ENCODE measurements around the gene TSG101.

Gene TSG101

DNA sequence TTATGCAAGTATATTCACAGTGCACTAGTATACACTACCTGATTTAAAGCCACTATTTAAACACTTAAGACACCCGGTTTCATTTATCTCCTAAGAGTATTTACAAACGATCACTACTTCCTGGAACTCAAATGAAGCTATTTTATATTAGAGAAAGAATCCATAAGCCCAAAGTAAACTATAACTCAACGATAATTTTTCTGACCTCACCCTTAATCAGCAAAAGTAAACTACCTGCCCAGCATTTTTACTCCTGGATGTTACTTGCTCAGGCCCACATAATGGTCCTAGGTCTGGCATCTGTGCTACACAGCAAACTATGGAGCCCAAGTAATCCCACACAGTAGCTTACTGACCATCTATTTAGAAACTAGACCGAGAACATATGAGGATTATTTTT, 33.4 kb downstream of the TSG101 start:
- DNase-seq (ENCODE audit: low read depth, low spot score): no peak

GRCh38 chr11:18492888-18493287, 33.9 kb downstream of the TSG101 start:
- no peak for DNase-seq (ENCODE audit: low read depth, low spot score)

DNA sequence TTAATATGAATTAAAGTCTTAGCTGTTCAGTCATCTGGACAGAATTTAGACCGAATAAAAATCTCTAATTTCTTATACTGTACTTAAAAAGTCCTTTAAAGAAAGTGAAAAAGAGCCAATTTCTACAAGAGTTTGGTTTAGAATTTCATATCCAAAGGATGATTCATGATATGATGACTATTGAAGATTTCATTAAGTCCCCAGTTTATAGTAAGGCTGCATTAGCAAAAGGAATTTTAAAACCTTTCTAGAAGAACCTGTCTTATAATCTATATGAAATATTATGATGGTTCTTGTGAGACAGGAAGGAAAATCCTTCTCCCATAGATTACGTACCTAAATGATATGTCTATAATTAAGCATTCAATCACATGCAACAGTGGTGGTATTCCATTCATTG, 34.8 kb downstream of the TSG101 start:
- DNase-seq (ENCODE audit: low read depth, low spot score): no peak

DNA sequence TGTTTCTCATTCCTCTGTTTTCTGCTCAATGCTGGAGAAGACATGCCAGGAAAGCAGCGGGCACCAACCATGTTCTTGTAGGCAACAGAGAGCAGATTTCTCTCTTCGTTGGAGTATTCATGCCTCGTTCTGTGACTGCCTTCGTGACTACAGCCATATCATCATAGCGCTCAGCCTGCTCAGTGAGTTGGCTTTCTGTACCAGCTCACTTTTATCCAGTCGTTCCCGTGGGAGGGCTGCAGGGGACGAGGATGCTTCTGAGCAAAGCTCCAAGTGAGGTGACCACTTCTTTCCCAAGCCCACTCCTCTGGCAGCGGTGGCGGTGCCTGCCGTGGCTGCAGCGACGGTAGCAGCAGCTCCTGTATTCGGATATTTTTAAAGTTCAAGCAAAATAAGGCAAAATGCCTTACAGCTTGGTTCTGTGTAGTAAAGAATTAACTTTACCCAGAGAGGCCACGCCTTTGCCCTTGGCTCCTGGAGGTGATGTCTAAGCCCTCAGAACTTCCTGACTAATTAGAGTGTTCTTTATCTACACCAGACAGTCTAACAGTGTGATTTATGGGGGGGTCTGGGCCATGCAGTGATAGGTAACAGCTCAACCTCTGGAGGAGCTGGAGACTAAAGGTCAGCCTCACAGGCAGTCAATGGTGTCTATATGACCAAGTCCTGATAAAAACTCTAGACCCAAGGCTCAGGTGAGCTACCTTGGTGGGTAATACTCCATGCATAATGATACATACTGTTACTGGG, 35.8 kb downstream of the TSG101 start:
- no peak for DNase-seq (ENCODE audit: low read depth, low spot score)

DNA sequence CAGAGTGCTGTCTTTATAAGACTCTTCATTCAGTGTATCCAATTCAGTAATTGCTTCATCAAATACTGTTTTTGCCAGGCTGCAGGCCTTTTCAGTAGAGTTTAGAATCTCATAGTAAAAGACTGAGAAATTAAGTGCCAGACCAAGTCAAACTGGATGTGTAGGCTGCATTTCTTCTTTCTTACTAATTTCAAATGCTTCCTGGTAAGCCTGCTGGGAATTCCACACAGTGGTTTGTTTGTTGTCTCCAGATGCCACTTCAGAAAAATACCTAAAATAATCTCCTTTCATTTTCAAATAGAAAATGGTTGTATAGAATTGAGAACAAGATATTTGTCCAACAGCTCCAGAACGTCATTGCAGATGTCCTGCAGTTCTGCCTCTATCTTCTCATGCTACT, 36.4 kb downstream of the TSG101 start:
- DNase-seq (ENCODE audit: low read depth, low spot score): no peak

DNA sequence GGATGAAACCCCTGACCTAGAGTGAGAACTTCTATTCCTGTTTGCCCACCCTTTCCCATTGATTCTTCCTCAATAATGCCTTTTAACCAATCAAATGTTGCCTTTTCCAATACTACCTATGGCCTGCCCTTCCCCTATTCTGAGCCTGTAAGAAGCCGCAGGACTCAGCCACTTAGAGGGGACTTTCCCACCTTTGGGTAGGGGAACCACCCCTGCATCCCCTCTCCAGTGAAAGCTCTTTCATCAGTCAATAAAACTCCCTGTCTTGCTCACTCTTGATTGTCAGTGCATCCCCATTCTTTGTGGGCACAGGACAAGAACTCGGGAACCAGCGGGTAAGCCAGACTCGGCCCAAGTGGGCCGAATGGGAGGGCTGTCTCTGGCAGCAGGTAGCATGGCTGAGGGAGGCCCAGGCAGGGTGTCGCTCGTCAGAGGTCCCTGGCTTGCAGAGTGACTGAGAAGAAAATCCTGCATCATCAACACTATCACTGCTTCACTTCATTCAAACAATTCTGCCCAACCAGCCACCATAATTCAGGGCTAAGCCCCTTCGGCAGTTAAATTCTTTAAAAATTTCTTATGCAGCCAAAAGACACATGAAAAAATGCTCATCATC, 40.7 kb downstream of the TSG101 start:
- no peak for DNase-seq (ENCODE audit: low read depth, low spot score)

- DNase-seq (ENCODE audit: low read depth, low spot score): no peak
These were observed 47.7 kb downstream of the TSG101 start for GRCh38 chr11:18479063-18479462.

DNA sequence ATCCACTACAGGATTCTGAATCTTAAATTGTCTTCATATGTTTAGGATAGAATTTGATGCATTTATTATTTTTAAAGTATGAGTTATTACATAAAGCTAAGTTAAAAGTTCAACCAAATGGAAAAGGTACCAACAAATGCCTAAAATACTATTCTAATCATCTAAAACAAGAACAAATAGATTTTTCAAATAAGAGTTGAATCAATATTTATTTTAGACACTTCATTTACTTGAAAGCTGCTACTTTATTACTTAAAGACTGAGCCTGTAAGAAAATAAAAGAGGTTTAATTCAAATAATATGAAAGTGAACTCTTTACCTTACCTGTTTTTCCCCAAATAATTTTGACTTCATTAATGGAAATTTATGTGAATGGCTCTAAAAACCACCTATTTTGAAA, 54.2 kb downstream of the TSG101 start:
- no peak for DNase-seq (ENCODE audit: low read depth, low spot score)

GRCh38 chr11:18471995-18472394, 54.7 kb downstream of the TSG101 start:
- DNase-seq (ENCODE audit: low read depth, low spot score): no peak

DNA sequence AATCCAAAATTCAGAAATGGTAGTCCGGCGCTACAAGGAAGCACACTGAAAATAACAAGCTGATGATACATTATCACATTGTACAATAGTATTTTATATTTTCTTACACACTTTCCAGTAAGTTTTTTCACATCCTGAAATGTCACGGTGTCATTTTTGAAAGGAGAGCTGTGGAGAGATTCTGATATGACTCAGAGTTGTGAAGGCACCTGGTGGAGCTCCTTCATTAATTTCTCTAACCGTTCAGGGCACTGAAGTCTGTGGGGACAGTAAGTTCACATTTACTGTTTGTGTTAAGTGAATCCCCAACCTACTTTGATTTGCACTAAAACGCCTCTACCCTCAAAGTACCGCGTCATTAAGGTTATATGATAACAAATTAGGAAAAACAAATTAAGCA, 57.8 kb downstream of the TSG101 start:
- no peak for DNase-seq (ENCODE audit: low read depth, low spot score)

DNA sequence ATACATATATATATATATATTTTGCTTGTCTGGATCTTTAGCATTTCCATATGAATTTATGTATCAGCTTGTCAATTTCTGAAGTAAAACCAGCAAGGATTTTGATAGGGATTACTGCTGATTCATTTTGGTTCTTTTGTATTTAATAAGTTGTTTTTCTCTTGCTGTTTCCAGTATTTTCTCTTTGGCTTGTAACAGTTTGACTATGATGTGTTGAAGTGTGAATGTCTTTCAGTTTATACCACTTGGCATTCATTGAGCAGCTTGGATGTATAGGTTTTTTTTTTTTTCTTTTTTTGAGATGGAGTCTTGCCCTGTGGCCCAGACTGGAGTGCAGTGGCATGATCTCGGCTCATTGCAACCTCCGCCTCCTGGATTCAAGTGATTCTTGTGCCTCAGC, 58.7 kb downstream of the TSG101 start:
- no peak for DNase-seq (ENCODE audit: low read depth, low spot score)

- no peak for DNase-seq (ENCODE audit: low read depth, low spot score)
These were observed 60.3 kb downstream of the TSG101 start for GRCh38 chr11:18466402-18466801.

- DNase-seq (ENCODE audit: low read depth, low spot score): no peak
These were observed 63.3 kb downstream of the TSG101 start for GRCh38 chr11:18463439-18463838.

GRCh38 chr11:18461909-18462308, 64.8 kb downstream of the TSG101 start:
- DNase-seq (ENCODE audit: low read depth, low spot score): no peak

DNA sequence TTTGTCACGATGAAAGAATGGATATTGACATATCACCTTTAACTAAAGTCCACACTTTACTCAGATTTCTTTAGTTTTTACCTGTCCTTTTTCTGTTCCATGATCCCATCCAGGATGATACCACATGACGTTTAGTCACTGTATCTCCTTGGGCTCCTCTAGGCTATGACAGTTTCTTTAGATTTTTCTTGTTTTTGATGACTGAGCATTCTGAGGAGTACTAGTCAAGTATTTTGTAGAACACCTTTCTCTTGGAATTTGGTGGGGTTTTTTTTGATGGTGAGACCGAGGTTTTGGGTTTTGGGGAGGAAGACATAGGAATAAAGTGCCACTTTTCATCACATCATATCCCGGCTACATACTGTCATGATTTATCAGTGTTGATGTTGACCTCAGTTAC, 67.1 kb downstream of the TSG101 start:
- DNase-seq (ENCODE audit: low read depth, low spot score): no peak

- DNase-seq (ENCODE audit: low read depth, low spot score): no peak
These were observed 69.3 kb downstream of the TSG101 start for GRCh38 chr11:18457450-18457849.

DNA sequence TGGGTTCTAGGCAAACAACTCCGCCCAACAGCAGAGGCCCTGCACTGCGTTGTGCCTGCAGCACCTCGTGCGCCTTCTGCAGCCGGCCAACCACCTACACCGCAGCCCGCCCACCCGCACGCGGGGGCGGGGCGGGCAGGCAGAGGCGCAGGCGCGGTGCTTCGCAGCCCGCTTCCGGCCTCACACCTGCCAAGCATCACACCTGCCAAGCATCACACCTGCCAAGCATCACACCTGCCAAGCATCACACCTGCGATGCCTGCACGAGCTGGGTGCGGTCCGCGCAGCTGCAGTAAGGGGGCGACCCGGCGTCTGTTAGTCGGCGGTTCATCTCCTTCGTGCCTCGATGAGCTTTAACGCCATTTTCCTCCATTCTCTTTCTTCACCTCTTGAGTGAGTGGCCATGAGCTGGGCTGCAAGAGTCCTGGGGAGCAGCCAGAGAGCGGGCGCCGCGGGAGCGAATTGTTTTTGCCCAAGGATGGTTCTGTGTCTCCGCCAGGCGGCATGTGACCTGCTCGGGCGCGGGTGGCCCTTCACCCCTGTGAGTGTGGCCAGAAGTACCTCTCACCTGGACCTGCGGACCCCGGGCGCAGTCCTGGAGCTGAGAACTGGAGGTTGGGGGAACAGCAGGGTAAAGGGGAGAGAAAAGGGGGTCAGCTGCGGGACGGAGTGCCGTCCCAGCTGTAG, 70.9 kb downstream of the TSG101 start, which contains the start of gene LDHAL6A:
Gene LDHAL6A (plus strand): TSS at position 171 of the 687 bp plus-strand sequence. CDS start 825 bp downstream, outside the sequence.
- no peak for DNase-seq (ENCODE audit: low read depth, low spot score)

DNA sequence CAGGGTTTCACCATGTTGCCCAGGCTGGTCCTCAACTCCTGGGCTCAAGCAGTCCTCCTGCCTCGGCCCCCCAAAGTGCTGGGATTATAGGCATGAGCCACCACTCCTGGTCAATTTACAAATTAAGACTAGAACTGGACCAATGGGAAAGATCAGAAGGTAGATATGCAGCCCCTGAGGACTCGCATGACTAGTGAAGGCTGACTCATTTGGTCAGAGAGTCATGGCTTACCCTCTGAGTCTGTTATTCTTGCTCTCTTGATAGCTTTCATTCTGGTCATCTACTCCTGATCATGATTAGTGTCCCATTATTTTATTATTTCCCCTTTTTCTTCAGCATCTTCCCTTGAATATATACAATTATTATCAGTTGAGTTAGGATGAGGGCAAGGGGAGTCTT, 73.8 kb downstream of the TSG101 start:
- no peak for DNase-seq (ENCODE audit: low read depth, low spot score)

DNA sequence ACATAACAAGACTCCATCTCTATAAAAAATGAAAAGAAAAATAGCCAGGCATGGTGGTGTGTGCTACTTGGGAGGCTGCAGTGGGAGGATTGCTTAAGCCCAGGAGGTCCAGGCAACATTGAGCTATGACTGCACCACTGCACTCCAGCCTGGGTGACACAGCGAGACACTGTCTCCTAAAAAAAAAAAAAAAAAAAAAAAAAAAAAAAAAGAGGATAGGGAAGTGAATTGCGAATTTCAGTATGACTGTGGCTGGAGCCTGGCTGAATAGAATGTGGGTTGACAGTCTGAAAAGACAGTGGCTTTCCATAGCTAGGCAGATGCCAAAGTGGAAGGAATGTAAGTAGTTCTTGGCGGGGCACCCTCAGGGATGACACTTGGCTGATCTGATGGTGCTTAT, 77.5 kb downstream of the TSG101 start:
- no peak for DNase-seq (ENCODE audit: low read depth, low spot score)

GRCh38 chr11:18438691-18439090, 88.1 kb downstream of the TSG101 start:
- DNase-seq (ENCODE audit: low read depth, low spot score): no peak
